CD4-positive, alpha-beta T cell (primary cell): ENCODE results near the gene PPP1R14B. TPM values are rescaled to one million over a fixed set of nuclear protein-coding genes. Genes with fewer than 3 reads are reported as not detected.

Experiments
- ATAC-seq: fragments of 200-7000 bp; cut with Tn5 transposase; one replicate; pipeline ENCODE4 v1.10.0; 2022; ENCODE audit warnings: mild to moderate bottlenecking; ENCODE audit not compliant: poor library complexity
- CTCF ChIA-PET: fragments of 350-600 bp; sonication (Branson Sonifier 250); formaldehyde crosslinking; loops from one replicate; lab custom pipeline; 2021; ENCODE audit warnings: antibody characterized with exemption, inconsistent platforms; lab: Charles Lee
- POLR2A ChIA-PET: fragments of 350-600 bp; sonication (Branson Sonifier 250); formaldehyde crosslinking; loops from one replicate; lab custom pipeline; 2021; ENCODE audit warnings: antibody characterized with exemption, inconsistent platforms; lab: Charles Lee
- DNase-seq, 14 experiments: peaks; one replicate each; pipeline ENCODE4 v3.0.0-alpha.2; 2013 to 2020; ENCODE audit warnings: mixed read lengths in 2 of 14
- H3K27ac ChIP-seq, 2 donors: one replicate each; pipeline versions ENCODE4 v1.5.1 to v1.7.0; 2013; ENCODE audit warnings: low read length in 2 of 2, low read depth in 1 of 2, mild to moderate bottlenecking in 1 of 2
- H3K27me3 ChIP-seq, 2 experiments: 1 replicate in 1 of 2; 2 replicates in 1 of 2; pipeline versions ENCODE4 v1.6.1 to v1.7.0; 2013; ENCODE audit warnings: low read length in 2 of 2, control low read depth in 1 of 2, mild to moderate bottlenecking in 1 of 2, moderate library complexity in 1 of 2; ENCODE audit not compliant: insufficient read depth in 2 of 2, control insufficient read depth in 1 of 2
- H3K36me3 ChIP-seq: one replicate; pipeline ENCODE4 v1.6.1; 2013; ENCODE audit warnings: low read length, control low read depth; ENCODE audit not compliant: insufficient read depth
- H3K4me1 ChIP-seq: one replicate; pipeline ENCODE4 v1.6.1; 2013; ENCODE audit warnings: low read length, control low read depth; ENCODE audit not compliant: insufficient read depth
- H3K4me3 ChIP-seq: one replicate; pipeline ENCODE4 v1.5.1; 2013; ENCODE audit warnings: mild to moderate bottlenecking, low read length, moderate library complexity
- H3K9me3 ChIP-seq, 2 experiments: 1 replicate in 1 of 2; 2 replicates in 1 of 2; pipeline versions ENCODE4 v1.6.1 to v1.7.0; 2013; ENCODE audit warnings: low read length in 2 of 2, mild to moderate bottlenecking in 2 of 2, control low read depth in 1 of 2, moderate library complexity in 1 of 2; ENCODE audit not compliant: control insufficient read depth in 1 of 2, insufficient read depth in 1 of 2
- H3K27ac Mint-ChIP-seq: one replicate; pipeline ENCODE4 v1.8.0; 2020; ENCODE audit warnings: mixed read lengths
- H3K27me3 Mint-ChIP-seq: one replicate; pipeline ENCODE4 v1.8.0; 2021; ENCODE audit warnings: mixed read lengths
- H3K36me3 Mint-ChIP-seq: one replicate; pipeline ENCODE4 v1.8.0; 2021; ENCODE audit warnings: low read depth, mixed read lengths
- H3K4me1 Mint-ChIP-seq: one replicate; pipeline ENCODE4 v1.8.0; 2021; ENCODE audit warnings: low read depth, mixed read lengths
- H3K4me3 Mint-ChIP-seq: one replicate; pipeline ENCODE4 v1.8.0; 2020; ENCODE audit warnings: mild to moderate bottlenecking, mixed read lengths
- H3K9me3 Mint-ChIP-seq: one replicate; pipeline ENCODE4 v1.8.0; 2020; ENCODE audit warnings: mixed read lengths
- CTCF ChIP-seq: fragments of 200-600 bp; IDR thresholded peaks from one replicate; pipeline ENCODE4 v1.8.0; 2022; ENCODE audit warnings: antibody characterized with exemption, mild to moderate bottlenecking
- intact Hi-C, 2 experiments: fragments of 100-400 bp; cut with DNase I in 1 of 2; cut with micrococcal nuclease in 1 of 2; formaldehyde crosslinking; loops; one replicate each; pipeline versions ENCODE4 v1.15.1 to v1.9.0; 2023 to 2025; cut with DNase I, micrococcal nuclease
- total RNA-seq, 174 experiments: library from RNA in 2 of 174; stranded (reverse) in 2 of 174; gene quantifications; one replicate each; pipeline ENCODE4 v1.2.3 and lab custom pipeline; 2021 to 2026

Gene PPP1R14B
- total RNA-seq, 2 experiments from 2014 or later, result 17.1 to 21.0 TPM

GRCh38 chr11:64237484-64237951 is 9.2 kb downstream of the PPP1R14B start:
- peaks cover 28% of the 10 kb centered on the region for H3K36me3 Mint-ChIP-seq
- no peaks in the 10 kb centered on the region for H3K9me3 ChIP-seq
- H3K27ac ChIP-seq, result no peak overlapping the region
- ChIA-PET POLR2A (interaction anchor here (0.7 to 2.5 kb wide), 2 partner anchors 11 to 684 kb away, joined by 3 to 10 read pairs; partner anchors contain the start of genes NUDT22 and TRPT1), CTCF (interaction anchor here (0.8 to 2.6 kb wide), 2 partner anchors 11 to 33 kb away, joined by 3 to 7 read pairs; no protein-coding TSS in a partner anchor)
- H3K4me3 ChIP-seq, result no peak overlapping the region
- peaks cover 45% of the 10 kb centered on the region for H3K4me1 Mint-ChIP-seq
- peak overlapping the region; percentile 54 for H3K4me3 Mint-ChIP-seq
- TF ChIP-seq CTCF, result no peak
- H3K4me1 ChIP-seq, result peaks cover 59% of the 10 kb centered on the region
- no peaks in the 10 kb centered on the region for H3K27me3 ChIP-seq
- no peak for ATAC-seq
- H3K27me3 Mint-ChIP-seq, result no peaks in the 10 kb centered on the region
- peak overlapping the region; percentile 100 for H3K27ac Mint-ChIP-seq
- DNase-seq, result no peak
- no peaks in the 10 kb centered on the region for H3K9me3 Mint-ChIP-seq
- H3K36me3 ChIP-seq, result peaks cover 12% of the 10 kb centered on the region
- intact Hi-C loops, result no loop called here

GRCh38 chr11:64235437-64236161 is 11.1 kb downstream of the PPP1R14B start:
- TF ChIP-seq CTCF, result no peak
- no peaks in the 10 kb centered on the region for H3K9me3 ChIP-seq
- ChIA-PET CTCF (interaction anchor here (0.8 to 2.6 kb wide), 4 partner anchors 10 to 31 kb away, joined by 3 to 8 read pairs (median 5); partner anchors contain the start of gene PPP1R14B), POLR2A (interaction anchor here (1.0 to 2.5 kb wide), 5 partner anchors 9 to 82 kb away, joined by 3 to 11 read pairs (median 4); partner anchors contain the start of genes FERMT3, NUDT22, PRDX5 and TRMT112)
- intact Hi-C loops, result no loop called here
- ATAC-seq (no peak), DNase-seq (no peak)
- Mint-ChIP-seq H3K9me3 (no peaks in the 10 kb centered on the region), H3K4me3 (peak overlapping the region; percentile 86), H3K4me1 (peaks cover 47% of the 10 kb centered on the region), H3K27ac (peak overlapping the region; percentile 88), H3K36me3 (peaks cover 17% of the 10 kb centered on the region), H3K27me3 (no peaks in the 10 kb centered on the region)
- peak overlapping the region in 1 of 2 donors; percentile 57 for H3K27ac ChIP-seq
- H3K36me3 ChIP-seq, result peaks cover 12% of the 10 kb centered on the region
- H3K4me1 ChIP-seq, result peaks cover 66% of the 10 kb centered on the region
- H3K27me3 ChIP-seq, result no peaks in the 10 kb centered on the region
- H3K4me3 ChIP-seq, result peak overlapping the region; percentile 65

- intact Hi-C loops, result loop anchor here in 1 of 2 experiments (5.0 kb wide), 2 partner anchors 37 to 48 kb away; partner anchors contain the start of gene STIP1
- peaks cover 63% of the 10 kb centered on the region for H3K4me1 ChIP-seq
Measured at GRCh38 chr11:64234647-64235379, 11.9 kb downstream of the PPP1R14B start.

More at GRCh38 chr11:64234647-64235379, 11.9 kb downstream of the PPP1R14B start:
- DNase-seq, result peak in 11 of 14 experiments; percentile 39 to 86 (median 54)
- Mint-ChIP-seq H3K9me3 (no peaks in the 10 kb centered on the region), H3K36me3 (peaks cover 10% of the 10 kb centered on the region), H3K27me3 (no peaks in the 10 kb centered on the region), H3K27ac (peak overlapping the region; percentile 88), H3K4me1 (peaks cover 46% of the 10 kb centered on the region), H3K4me3 (peak overlapping the region; percentile 86)
- Histone ChIP-seq H3K27me3 (no peaks in the 10 kb centered on the region), H3K9me3 (no peaks in the 10 kb centered on the region), H3K27ac (peak overlapping the region in 1 of 2 donors; percentile 57), H3K4me3 (peak overlapping the region; percentile 65), H3K36me3 (peaks cover 12% of the 10 kb centered on the region)
- CTCF ChIA-PET, result interaction anchor here (0.6 to 1.6 kb wide), 5 partner anchors 10 to 83 kb away, joined by 3 to 8 read pairs (median 3); partner anchors contain the start of genes PPP1R14B and PRDX5
- POLR2A ChIA-PET, result interaction anchor here (1.0 to 2.5 kb wide), 5 partner anchors 8 to 83 kb away, joined by 3 to 11 read pairs (median 4); partner anchors contain the start of genes FERMT3, NUDT22, PRDX5 and TRMT112
- peak; percentile 61 for ATAC-seq
- TF ChIP-seq CTCF, result no peak
